ENCODE data around the gene NUP214. TPM values are rescaled to one million over a fixed set of nuclear protein-coding genes. Genes with fewer than 3 reads are reported as not detected.

NUP214 gene
- total RNA-seq, 4 donors from 2014 or later = 25.8 to 68.2 (median 36.9) TPM

DNA sequence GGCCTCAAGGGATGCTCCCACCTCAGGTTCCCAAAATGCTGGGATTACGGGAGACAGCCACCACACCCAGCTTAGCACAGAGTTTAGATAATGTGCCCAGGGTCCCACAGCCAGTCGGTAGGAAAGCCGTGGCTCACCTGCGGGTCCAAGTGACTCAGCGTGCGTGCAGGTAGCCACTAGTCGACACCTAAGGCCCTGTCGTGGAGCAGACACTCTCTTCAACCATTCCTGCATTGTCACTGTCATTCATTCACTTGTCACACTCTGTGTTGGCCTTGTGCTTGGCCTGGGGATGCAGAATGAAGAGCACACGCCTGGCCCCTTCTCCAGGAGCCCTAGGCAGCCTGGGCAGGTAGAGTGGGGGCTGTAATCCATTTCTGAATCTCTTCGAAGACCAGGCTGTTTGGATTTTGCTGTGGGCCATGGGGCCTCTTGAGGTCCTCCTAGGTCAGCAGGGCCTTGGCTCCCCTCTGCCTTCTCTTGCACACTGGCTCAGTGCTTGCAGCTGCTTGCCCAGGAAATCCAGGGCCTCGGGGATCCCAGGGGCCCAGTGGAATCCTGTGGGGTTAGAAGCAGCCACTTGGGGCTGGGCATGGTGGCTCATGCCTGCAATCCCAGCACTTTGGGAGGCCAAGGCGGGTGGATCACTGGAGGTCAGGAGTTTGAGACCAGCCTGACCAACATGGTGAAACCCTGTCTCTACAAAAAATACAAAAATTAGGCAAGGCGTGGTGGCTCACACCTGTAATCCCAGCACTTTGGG is 35.2 kb upstream of the NUP214 start:
- H3K4me1 ChIP-seq = no peaks in the 10 kb centered on the region
- no peak for TF ChIP-seq EP300 (IDR thresholded peaks at IDR 0.05)
- H3K9me3 ChIP-seq = no peaks in the 10 kb centered on the region
- no peaks in the 10 kb centered on the region for H3K36me3 ChIP-seq
- no peak overlapping the region for H3K27ac ChIP-seq
- 83 to 100% methylated on average over 1 to 2 of the region's 13 CpGs for WGBS, 2 donors (ENCODE audit: low coverage in 1 of 2)
- ATAC-seq = no peak
- H3K4me3 ChIP-seq = no peak overlapping the region
- H3K27me3 ChIP-seq = peaks cover 52% of the 10 kb centered on the region

GRCh38 chr9:131091352-131091992 is 33.9 kb upstream of the NUP214 start:
- Histone ChIP-seq H3K36me3 (no peaks in the 10 kb centered on the region), H3K4me3 (no peak overlapping the region), H3K27ac (no peak overlapping the region), H3K27me3 (peaks cover 56% of the 10 kb centered on the region), H3K4me1 (peaks cover 0 to 11% (median 9%) of the 10 kb centered on the region in 3 donors), H3K9me3 (no peaks in the 10 kb centered on the region)
- ATAC-seq = no peak
- no peak for TF ChIP-seq POLR2A (IDR thresholded peaks at IDR 0.05)
- TF ChIP-seq EP300 (IDR thresholded peaks at IDR 0.05) = no peak
- WGBS, 2 donors (ENCODE audit: low coverage in 1 of 2) = 83 to 100% methylated on average over 1 to 9 of the region's 19 CpGs

DNA sequence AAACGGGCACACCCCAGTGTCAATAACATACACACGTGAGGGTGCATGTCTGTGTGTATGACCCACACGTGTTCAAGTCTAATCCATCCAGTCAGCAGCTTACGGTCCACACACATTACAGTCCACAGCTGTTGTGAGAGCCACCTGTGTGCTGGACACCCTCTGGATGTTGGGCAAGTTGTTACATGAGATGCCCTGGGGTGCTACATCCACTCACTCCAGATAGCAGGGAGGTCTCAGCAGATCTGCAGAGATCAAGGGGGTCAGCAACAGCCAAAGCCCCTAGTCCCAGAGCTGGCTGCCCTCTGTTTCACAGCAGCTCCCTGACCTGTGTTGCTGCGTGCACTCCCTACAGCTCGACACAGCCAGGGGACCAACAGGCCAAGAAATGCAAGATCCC is 33.4 kb upstream of the NUP214 start:
- peaks cover 0 to 17% (median 15%) of the 10 kb centered on the region in 3 donors for H3K4me1 ChIP-seq
- no peak for ATAC-seq
- H3K27ac ChIP-seq = no peak overlapping the region
- H3K4me3 ChIP-seq = no peak overlapping the region
- H3K9me3 ChIP-seq = no peaks in the 10 kb centered on the region
- TF ChIP-seq EP300 (IDR thresholded peaks at IDR 0.05) = no peak
- TF ChIP-seq POLR2AphosphoS5 (IDR thresholded peaks at IDR 0.05) = no peak
- TF ChIP-seq CTCF (IDR thresholded peaks at IDR 0.05) = no peak
- TF ChIP-seq POLR2A (IDR thresholded peaks at IDR 0.05) = no peak
- WGBS, 2 donors (ENCODE audit: low coverage in 1 of 2) = 100% methylated on average over 1 to 2 of the region's 6 CpGs
- peaks cover 57% of the 10 kb centered on the region for H3K27me3 ChIP-seq
- no peaks in the 10 kb centered on the region for H3K36me3 ChIP-seq

GRCh38 chr9:131092548-131093440 is 32.6 kb upstream of the NUP214 start:
- Histone ChIP-seq H3K36me3 (no peaks in the 10 kb centered on the region), H3K27me3 (peaks cover 57% of the 10 kb centered on the region), H3K27ac (peak overlapping the region in 1 of 4 donors; percentile 3), H3K4me1 (peaks cover 0 to 23% (median 15%) of the 10 kb centered on the region in 3 donors), H3K9me3 (no peaks in the 10 kb centered on the region), H3K4me3 (no peak overlapping the region)
- WGBS, 2 donors (ENCODE audit: low coverage in 1 of 2) = 40% methylated on average over 2 of the region's 24 CpGs; no CpG with 5 or more reads in 1 of the 2 donors
- no peak for ATAC-seq
- no peak for TF ChIP-seq CTCF (IDR thresholded peaks at IDR 0.05)

GRCh38 chr9:131094015-131094414 is 31.4 kb upstream of the NUP214 start:
- WGBS, 2 donors (ENCODE audit: low coverage in 1 of 2) = 81 to 87% methylated on average over 4 of the region's 5 CpGs
- TF ChIP-seq POLR2AphosphoS5 (IDR thresholded peaks at IDR 0.05) (no peak), EP300 (IDR thresholded peaks at IDR 0.05) (no peak), POLR2A (IDR thresholded peaks at IDR 0.05) (no peak), CTCF (IDR thresholded peaks at IDR 0.05) (no peak)
- peaks cover 0 to 33% (median 15%) of the 10 kb centered on the region in 3 donors for H3K4me1 ChIP-seq
- no peak for ATAC-seq
- H3K36me3 ChIP-seq = no peaks in the 10 kb centered on the region
- peak overlapping the region in 1 of 4 donors; percentile 78 for H3K27ac ChIP-seq
- H3K27me3 ChIP-seq = peaks cover 67% of the 10 kb centered on the region
- no peaks in the 10 kb centered on the region for H3K9me3 ChIP-seq
- H3K4me3 ChIP-seq = no peak overlapping the region

Data from gastroesophageal sphincter (tissue), 4 donors.